WTC11 (cell line): Measurements from ENCODE around the gene TMEM178B. TPM values are rescaled to one million over a fixed set of nuclear protein-coding genes. Genes with fewer than 3 reads are reported as not detected.

Source experiments
- ATAC-seq: fragments of 200-7000 bp; cut with Tn5 transposase; 2 replicates; pipeline ENCODE4 v1.10.0; 2021; ENCODE audit warnings: mild to moderate bottlenecking, moderate library complexity
- CTCF ChIA-PET: fragments of 300-600 bp; sonication (Branson Sonifier 250); formaldehyde crosslinking; loops from one replicate; lab custom pipeline; 2021; ENCODE audit warnings: antibody characterized with exemption; lab: Charles Lee
- POLR2A ChIA-PET: fragments of 350-600 bp; sonication (Branson Sonifier 250); formaldehyde crosslinking; loops from one replicate; lab custom pipeline; 2021; ENCODE audit warnings: antibody characterized with exemption; lab: Charles Lee
- DNase-seq: peaks from one replicate; pipeline ENCODE4 v3.0.0; 2021; ENCODE audit warnings: low spot score
- H3K27ac Mint-ChIP-seq: 2 replicates; pipeline ENCODE4 v1.8.0; 2021; ENCODE audit warnings: mixed read lengths
- H3K27me3 Mint-ChIP-seq: 2 replicates; pipeline ENCODE4 v1.8.0; 2021; ENCODE audit warnings: low read depth, mild to moderate bottlenecking, moderate library complexity, mixed read lengths
- H3K36me3 Mint-ChIP-seq: 2 replicates; pipeline ENCODE4 v1.8.0; 2021; ENCODE audit warnings: mixed read lengths
- H3K4me1 Mint-ChIP-seq: 2 replicates; pipeline ENCODE4 v1.8.0; 2022; ENCODE audit warnings: mixed read lengths
- H3K4me3 Mint-ChIP-seq: 2 replicates; pipeline ENCODE4 v1.8.0; 2021; ENCODE audit warnings: mild to moderate bottlenecking, moderate library complexity, mixed read lengths
- H3K9me3 Mint-ChIP-seq: 2 replicates; pipeline ENCODE4 v1.8.0; 2021; ENCODE audit warnings: mixed read lengths
- CREM ChIP-seq: sonication (generic); formaldehyde crosslinking; IDR thresholded peaks from 2 replicates; pipeline ENCODE4 v1.8.1; 2022; ENCODE audit warnings: mild to moderate bottlenecking, missing genetic modification reagents, moderate library complexity
- ELF4 ChIP-seq: sonication (generic); formaldehyde crosslinking; IDR thresholded peaks from 2 replicates; pipeline ENCODE4 v1.8.1; 2022; ENCODE audit warnings: low read depth, mild to moderate bottlenecking, moderate library complexity, missing genetic modification reagents
- FOXP1 ChIP-seq: sonication (generic); formaldehyde crosslinking; IDR thresholded peaks from 2 replicates; pipeline ENCODE4 v1.8.0; 2022; ENCODE audit warnings: missing genetic modification reagents, mild to moderate bottlenecking, moderate library complexity, borderline replicate concordance
- NFATC4 ChIP-seq: fragments of 250-450 bp; sonication (Bioruptor Pico); IDR thresholded peaks from 2 replicates; pipeline ENCODE4 v1.9.0; 2021; ENCODE audit warnings: mild to moderate bottlenecking
- RORB ChIP-seq: fragments of 250-450 bp; sonication (Bioruptor Pico); IDR thresholded peaks from 2 replicates; pipeline ENCODE4 v1.9.0; 2021; ENCODE audit warnings: mild to moderate bottlenecking
- SMAD4 ChIP-seq: sonication (generic); formaldehyde crosslinking; IDR thresholded peaks from 2 replicates; pipeline ENCODE4 v1.8.0; 2022; ENCODE audit warnings: mild to moderate bottlenecking, missing genetic modification reagents
- TEAD4 ChIP-seq: sonication (generic); formaldehyde crosslinking; IDR thresholded peaks from 2 replicates; pipeline ENCODE4 v1.8.0; 2022; ENCODE audit warnings: mild to moderate bottlenecking, missing genetic modification reagents
- ZBTB21 ChIP-seq: sonication (generic); formaldehyde crosslinking; IDR thresholded peaks from 2 replicates; pipeline ENCODE4 v1.8.1; 2023; ENCODE audit warnings: mild to moderate bottlenecking, missing genetic modification reagents, borderline replicate concordance
- ZNF423 ChIP-seq: fragments of 250-450 bp; sonication (Bioruptor Pico); IDR thresholded peaks from 2 replicates; pipeline ENCODE4 v2.1.2; 2022; ENCODE audit warnings: mild to moderate bottlenecking, moderate library complexity
- total RNA-seq: library from RNA; stranded (reverse); gene quantifications from 3 replicates; pipeline ENCODE4 v1.2.3, GENCODE V29; 2021
- TF ChIP-seq, protein P1 (sequence below): sonication (generic); formaldehyde crosslinking; IDR thresholded peaks from 2 replicates; pipeline ENCODE4 v1.8.0; 2022; ENCODE audit warnings: mild to moderate bottlenecking, missing genetic modification reagents
- TF ChIP-seq, protein P2 (sequence below): sonication (generic); formaldehyde crosslinking; IDR thresholded peaks from 2 replicates; pipeline ENCODE4 v1.8.1; 2023; ENCODE audit warnings: mild to moderate bottlenecking, missing genetic modification reagents
- TF ChIP-seq, protein P3 (sequence below): fragments of 250-450 bp; sonication (Bioruptor Pico); conservative IDR thresholded peaks from 2 replicates; pipeline ENCODE4 v1.9.0; 2021; ENCODE audit warnings: mild to moderate bottlenecking
- TF ChIP-seq, protein P4 (sequence below): fragments of 250-450 bp; sonication (Bioruptor Pico); IDR thresholded peaks from 2 replicates; pipeline ENCODE4 v2.1.2; 2022; ENCODE audit warnings: mild to moderate bottlenecking, moderate library complexity
- TF ChIP-seq, protein P5 (sequence below): sonication (generic); formaldehyde crosslinking; IDR thresholded peaks from 2 replicates; pipeline ENCODE4 v1.8.0; 2022; ENCODE audit warnings: missing genetic modification reagents
- TF ChIP-seq, protein P6 (sequence below): sonication (generic); formaldehyde crosslinking; IDR thresholded peaks from 2 replicates; pipeline ENCODE4 v1.8.0; 2023; ENCODE audit warnings: missing genetic modification reagents, mild to moderate bottlenecking, borderline replicate concordance
- TF ChIP-seq, protein P7 (sequence below): sonication (generic); formaldehyde crosslinking; conservative IDR thresholded peaks from 2 replicates; pipeline ENCODE4 v1.8.1; 2023; ENCODE audit warnings: mild to moderate bottlenecking, low read depth, missing genetic modification reagents, moderate library complexity

TMEM178B gene
- total RNA-seq, 1 experiment from 2014 or later = 20.4 TPM

DNA sequence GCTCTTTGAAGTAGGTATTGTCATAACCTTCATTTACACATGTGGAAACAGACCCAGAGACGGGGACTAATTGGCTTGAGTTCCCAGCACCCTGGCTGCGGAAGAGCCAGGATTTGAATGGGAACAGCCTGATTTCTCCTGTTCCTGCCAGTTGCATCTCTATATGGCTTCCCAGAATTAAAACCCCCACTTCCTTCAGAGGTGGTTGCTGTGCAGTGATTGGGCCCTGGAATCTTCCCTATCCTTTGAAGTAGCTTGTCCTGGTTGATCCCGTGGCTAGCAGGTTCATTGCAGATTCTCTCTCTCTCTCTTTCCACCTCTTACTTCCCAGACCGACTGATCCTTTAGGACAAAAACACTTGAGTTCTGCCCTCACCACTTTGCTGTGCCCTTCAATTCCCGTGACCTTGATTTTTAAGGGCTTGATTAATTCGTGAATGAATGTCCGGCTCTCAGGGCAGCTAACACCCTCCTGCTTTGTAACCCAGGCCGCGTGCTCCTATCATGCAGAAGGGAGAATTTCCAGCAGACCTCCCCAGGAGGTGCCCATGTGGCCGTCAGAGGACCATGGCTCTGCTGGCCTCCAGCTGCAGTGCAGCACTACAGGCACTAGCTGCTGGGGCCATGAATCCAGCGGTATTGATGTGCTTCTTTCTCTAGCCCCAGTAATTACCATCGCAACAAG, 356.7 kb downstream of the TMEM178B start (continued):
- TF ChIP-seq, protein P1, sequence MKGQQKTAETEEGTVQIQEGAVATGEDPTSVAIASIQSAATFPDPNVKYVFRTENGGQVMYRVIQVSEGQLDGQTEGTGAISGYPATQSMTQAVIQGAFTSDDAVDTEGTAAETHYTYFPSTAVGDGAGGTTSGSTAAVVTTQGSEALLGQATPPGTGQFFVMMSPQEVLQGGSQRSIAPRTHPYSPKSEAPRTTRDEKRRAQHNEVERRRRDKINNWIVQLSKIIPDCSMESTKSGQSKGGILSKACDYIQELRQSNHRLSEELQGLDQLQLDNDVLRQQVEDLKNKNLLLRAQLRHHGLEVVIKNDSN = peak; percentile 50; the same call in 1 of the 2 replicates
- TF ChIP-seq FOXP1 (CRISPR knock-in tag) (peak; percentile 41; the same call in 1 of the 2 replicates), ZNF423 (peak; percentile 86)

DNA sequence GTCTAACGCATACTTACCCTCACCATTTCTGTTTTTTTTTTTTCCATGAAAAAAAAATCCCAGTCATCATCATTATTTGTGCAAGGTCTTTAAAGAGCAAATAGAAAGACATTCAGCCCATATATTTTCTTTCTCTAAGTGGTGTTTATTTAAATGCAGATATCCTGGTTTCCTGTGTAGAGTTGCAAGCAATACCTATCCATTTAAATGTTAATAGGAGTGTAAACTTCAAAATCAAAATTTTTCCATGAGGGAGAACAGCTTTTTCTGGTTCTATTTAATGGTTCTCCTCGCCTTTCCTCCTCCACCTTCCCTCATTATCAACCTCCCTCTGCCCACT, 357.2 kb downstream of the TMEM178B start:
- CTCF ChIA-PET = interaction anchor here (0.5 to 1.3 kb wide), 5 partner anchors 35 to 1988 kb away, joined by 3 to 4 read pairs (median 3); no protein-coding TSS in a partner anchor
- Mint-ChIP-seq H3K27me3 (peaks cover 2% of the 10 kb centered on the region; the same call in 1 of the 2 replicates), H3K36me3 (peaks cover 15% of the 10 kb centered on the region), H3K9me3 (peaks cover 19% of the 10 kb centered on the region), H3K27ac (peak overlapping the region; percentile 100)
- DNase-seq = no peak
- POLR2A ChIA-PET = no interaction called here
- TF ChIP-seq SMAD4 (CRISPR knock-in tag) = no peak
- no peak for TF ChIP-seq ZBTB21
- TF ChIP-seq, protein P2, sequence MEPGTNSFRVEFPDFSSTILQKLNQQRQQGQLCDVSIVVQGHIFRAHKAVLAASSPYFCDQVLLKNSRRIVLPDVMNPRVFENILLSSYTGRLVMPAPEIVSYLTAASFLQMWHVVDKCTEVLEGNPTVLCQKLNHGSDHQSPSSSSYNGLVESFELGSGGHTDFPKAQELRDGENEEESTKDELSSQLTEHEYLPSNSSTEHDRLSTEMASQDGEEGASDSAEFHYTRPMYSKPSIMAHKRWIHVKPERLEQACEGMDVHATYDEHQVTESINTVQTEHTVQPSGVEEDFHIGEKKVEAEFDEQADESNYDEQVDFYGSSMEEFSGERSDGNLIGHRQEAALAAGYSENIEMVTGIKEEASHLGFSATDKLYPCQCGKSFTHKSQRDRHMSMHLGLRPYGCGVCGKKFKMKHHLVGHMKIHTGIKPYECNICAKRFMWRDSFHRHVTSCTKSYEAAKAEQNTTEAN (CRISPR knock-in tag) = 0 out of 2 replicates have a peak, but pooled peaks have one; percentile 54
- TF ChIP-seq, protein P3, sequence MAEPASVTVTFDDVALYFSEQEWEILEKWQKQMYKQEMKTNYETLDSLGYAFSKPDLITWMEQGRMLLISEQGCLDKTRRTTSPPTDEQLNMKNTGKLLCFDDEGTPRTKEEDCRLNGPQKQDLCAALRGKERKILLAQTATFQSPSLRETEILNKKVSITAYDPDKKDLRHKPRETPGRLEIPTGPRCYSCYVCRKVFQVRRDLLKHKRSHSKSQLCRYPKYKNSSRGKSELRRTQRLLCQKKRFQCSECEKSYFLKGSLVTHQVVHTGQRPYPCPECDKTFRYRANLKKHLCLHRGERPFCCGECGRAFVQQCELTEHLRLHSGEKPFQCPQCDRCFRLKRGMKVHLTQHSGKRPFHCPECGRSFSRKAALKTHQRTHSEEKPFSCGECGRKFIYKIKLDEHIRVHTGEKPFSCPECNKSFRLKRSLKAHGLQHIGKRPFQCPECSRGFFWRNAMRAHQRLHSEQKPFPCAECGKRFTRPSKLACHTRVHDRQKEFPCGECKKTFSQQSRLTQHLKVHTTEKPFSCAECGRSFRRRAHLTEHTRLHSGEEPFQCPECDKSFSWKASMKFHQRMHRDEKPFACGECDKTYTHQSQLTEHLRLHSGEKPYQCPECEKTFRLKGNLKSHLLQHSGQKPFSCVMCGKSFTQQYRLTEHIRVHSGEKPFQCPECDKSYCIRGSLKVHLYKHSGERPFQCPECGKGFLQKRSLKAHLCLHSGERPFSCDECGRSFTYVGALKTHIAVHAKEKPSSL = no peak
- TF ChIP-seq, protein P4, sequence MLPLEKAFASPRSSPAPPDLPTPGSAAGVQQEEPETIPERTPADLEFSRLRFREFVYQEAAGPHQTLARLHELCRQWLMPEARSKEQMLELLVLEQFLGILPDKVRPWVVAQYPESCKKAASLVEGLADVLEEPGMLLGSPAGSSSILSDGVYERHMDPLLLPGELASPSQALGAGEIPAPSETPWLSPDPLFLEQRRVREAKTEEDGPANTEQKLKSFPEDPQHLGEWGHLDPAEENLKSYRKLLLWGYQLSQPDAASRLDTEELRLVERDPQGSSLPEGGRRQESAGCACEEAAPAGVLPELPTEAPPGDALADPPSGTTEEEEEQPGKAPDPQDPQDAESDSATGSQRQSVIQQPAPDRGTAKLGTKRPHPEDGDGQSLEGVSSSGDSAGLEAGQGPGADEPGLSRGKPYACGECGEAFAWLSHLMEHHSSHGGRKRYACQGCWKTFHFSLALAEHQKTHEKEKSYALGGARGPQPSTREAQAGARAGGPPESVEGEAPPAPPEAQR = no peak
- no peak for TF ChIP-seq NFATC4 (CRISPR knock-in tag)
- TF ChIP-seq, protein P5, sequence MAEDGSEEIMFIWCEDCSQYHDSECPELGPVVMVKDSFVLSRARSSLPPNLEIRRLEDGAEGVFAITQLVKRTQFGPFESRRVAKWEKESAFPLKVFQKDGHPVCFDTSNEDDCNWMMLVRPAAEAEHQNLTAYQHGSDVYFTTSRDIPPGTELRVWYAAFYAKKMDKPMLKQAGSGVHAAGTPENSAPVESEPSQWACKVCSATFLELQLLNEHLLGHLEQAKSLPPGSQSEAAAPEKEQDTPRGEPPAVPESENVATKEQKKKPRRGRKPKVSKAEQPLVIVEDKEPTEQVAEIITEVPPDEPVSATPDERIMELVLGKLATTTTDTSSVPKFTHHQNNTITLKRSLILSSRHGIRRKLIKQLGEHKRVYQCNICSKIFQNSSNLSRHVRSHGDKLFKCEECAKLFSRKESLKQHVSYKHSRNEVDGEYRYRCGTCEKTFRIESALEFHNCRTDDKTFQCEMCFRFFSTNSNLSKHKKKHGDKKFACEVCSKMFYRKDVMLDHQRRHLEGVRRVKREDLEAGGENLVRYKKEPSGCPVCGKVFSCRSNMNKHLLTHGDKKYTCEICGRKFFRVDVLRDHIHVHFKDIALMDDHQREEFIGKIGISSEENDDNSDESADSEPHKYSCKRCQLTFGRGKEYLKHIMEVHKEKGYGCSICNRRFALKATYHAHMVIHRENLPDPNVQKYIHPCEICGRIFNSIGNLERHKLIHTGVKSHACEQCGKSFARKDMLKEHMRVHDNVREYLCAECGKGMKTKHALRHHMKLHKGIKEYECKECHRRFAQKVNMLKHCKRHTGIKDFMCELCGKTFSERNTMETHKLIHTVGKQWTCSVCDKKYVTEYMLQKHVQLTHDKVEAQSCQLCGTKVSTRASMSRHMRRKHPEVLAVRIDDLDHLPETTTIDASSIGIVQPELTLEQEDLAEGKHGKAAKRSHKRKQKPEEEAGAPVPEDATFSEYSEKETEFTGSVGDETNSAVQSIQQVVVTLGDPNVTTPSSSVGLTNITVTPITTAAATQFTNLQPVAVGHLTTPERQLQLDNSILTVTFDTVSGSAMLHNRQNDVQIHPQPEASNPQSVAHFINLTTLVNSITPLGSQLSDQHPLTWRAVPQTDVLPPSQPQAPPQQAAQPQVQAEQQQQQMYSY = no peak
- TF ChIP-seq, all 79 proteins: peak for 1
- Mint-ChIP-seq H3K4me1 (peaks cover 79% of the 10 kb centered on the region), H3K4me3 (peak overlapping the region; percentile 55)
- ATAC-seq = peak; percentile 14

DNA sequence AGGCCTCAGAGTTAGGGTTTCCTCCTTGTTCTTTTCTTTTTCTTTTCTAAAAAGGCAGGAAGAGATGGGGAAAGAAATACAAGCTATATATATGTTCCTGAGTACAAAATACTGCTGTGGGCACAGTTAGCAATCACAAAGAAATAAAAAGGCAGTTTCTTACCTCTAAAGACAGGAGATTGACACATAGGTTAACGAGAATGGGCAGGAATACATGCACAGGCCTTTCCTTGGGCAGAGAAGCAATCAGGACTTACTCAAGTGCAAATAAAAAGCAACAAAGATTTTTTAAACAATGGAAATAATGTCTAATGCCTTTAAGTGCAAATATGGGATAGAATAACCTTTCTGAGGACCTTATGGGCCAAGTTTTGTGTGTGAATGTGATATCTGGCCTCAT, 357.8 kb downstream of the TMEM178B start:
- Mint-ChIP-seq H3K9me3 (peaks cover 15% of the 10 kb centered on the region), H3K4me3 (peak overlapping the region; percentile 55; the same call in 1 of the 2 replicates), H3K27me3 (no peaks in the 10 kb centered on the region), H3K36me3 (peaks cover 11% of the 10 kb centered on the region), H3K27ac (peak overlapping the region; percentile 100), H3K4me1 (peaks cover 84% of the 10 kb centered on the region)
- ChIA-PET CTCF (interaction anchor here (0.7 to 1.3 kb wide), 3 partner anchors 78 to 102 kb away, joined by 3 to 6 read pairs (median 4); no protein-coding TSS in a partner anchor), POLR2A (no interaction called here)
- DNase-seq (no peak), ATAC-seq (no peak)
- TF ChIP-seq, protein P6, sequence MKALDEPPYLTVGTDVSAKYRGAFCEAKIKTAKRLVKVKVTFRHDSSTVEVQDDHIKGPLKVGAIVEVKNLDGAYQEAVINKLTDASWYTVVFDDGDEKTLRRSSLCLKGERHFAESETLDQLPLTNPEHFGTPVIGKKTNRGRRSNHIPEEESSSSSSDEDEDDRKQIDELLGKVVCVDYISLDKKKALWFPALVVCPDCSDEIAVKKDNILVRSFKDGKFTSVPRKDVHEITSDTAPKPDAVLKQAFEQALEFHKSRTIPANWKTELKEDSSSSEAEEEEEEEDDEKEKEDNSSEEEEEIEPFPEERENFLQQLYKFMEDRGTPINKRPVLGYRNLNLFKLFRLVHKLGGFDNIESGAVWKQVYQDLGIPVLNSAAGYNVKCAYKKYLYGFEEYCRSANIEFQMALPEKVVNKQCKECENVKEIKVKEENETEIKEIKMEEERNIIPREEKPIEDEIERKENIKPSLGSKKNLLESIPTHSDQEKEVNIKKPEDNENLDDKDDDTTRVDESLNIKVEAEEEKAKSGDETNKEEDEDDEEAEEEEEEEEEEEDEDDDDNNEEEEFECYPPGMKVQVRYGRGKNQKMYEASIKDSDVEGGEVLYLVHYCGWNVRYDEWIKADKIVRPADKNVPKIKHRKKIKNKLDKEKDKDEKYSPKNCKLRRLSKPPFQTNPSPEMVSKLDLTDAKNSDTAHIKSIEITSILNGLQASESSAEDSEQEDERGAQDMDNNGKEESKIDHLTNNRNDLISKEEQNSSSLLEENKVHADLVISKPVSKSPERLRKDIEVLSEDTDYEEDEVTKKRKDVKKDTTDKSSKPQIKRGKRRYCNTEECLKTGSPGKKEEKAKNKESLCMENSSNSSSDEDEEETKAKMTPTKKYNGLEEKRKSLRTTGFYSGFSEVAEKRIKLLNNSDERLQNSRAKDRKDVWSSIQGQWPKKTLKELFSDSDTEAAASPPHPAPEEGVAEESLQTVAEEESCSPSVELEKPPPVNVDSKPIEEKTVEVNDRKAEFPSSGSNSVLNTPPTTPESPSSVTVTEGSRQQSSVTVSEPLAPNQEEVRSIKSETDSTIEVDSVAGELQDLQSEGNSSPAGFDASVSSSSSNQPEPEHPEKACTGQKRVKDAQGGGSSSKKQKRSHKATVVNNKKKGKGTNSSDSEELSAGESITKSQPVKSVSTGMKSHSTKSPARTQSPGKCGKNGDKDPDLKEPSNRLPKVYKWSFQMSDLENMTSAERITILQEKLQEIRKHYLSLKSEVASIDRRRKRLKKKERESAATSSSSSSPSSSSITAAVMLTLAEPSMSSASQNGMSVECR (CRISPR knock-in tag) = no peak
- no peak for TF ChIP-seq CREM (CRISPR knock-in tag)
- no peak for TF ChIP-seq ELF4
- no peak for TF ChIP-seq TEAD4
- TF ChIP-seq, protein P7, sequence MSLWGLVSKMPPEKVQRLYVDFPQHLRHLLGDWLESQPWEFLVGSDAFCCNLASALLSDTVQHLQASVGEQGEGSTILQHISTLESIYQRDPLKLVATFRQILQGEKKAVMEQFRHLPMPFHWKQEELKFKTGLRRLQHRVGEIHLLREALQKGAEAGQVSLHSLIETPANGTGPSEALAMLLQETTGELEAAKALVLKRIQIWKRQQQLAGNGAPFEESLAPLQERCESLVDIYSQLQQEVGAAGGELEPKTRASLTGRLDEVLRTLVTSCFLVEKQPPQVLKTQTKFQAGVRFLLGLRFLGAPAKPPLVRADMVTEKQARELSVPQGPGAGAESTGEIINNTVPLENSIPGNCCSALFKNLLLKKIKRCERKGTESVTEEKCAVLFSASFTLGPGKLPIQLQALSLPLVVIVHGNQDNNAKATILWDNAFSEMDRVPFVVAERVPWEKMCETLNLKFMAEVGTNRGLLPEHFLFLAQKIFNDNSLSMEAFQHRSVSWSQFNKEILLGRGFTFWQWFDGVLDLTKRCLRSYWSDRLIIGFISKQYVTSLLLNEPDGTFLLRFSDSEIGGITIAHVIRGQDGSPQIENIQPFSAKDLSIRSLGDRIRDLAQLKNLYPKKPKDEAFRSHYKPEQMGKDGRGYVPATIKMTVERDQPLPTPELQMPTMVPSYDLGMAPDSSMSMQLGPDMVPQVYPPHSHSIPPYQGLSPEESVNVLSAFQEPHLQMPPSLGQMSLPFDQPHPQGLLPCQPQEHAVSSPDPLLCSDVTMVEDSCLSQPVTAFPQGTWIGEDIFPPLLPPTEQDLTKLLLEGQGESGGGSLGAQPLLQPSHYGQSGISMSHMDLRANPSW (CRISPR knock-in tag) = no peak
- no peak for TF ChIP-seq RORB
